Suprapubic skin (tissue), 4 donors: Measurements from ENCODE around the gene SIK3.

Source experiments
- EP300 ChIP-seq: sonication (generic); formaldehyde crosslinking; IDR thresholded peaks from one replicate; pipeline ENCODE4 v1.6.1; 2017; ENCODE audit warnings: antibody characterized with exemption
- POLR2A ChIP-seq, 2 donors: fragments of 450-650 bp; IDR thresholded peaks; one replicate each; pipeline ENCODE4 v1.6.1; 2017; ENCODE audit warnings: antibody characterized with exemption in 2 of 2, mild to moderate bottlenecking in 2 of 2, moderate library complexity in 2 of 2
- POLR2AphosphoS5 ChIP-seq, 3 donors: sonication (generic); formaldehyde crosslinking; IDR thresholded peaks; one replicate each; pipeline ENCODE4 v1.6.1; 2017; ENCODE audit warnings: antibody characterized with exemption in 3 of 3
- TF ChIP-seq, protein P1 (sequence below), 2 donors: fragments of 200-600 bp in 1 of 2; fragments of 450-650 bp in 1 of 2; sonication (generic) in 1 of 2; IDR thresholded peaks; one replicate each; pipeline ENCODE4 v1.5.1; 2016 to 2019; ENCODE audit warnings: antibody characterized with exemption in 2 of 2, mild to moderate bottlenecking in 1 of 2, moderate library complexity in 1 of 2

DNA sequence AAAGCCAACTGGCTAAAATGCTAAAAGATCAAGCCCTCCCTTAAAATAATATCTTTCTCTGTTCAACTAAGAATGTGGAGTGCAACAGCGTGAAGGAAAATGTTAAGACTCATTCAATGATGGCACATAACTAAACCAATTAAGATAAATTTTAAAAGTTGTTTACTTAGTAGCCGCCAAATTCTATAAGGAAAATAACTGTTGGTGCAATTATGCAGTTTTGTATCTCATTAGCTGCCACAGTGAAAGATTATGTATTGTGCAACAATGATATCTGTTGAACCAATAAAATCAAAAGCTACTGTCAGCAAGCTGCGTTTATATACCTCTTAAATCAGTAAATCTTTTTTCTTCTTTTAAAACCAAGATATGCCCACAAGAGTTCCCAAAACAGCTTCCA, 55.5 kb downstream of the SIK3 start:
- TF ChIP-seq POLR2AphosphoS5 (IDR thresholded peaks at IDR 0.05) (no peak), EP300 (no peak), POLR2A (IDR thresholded peaks at IDR 0.05) (no peak)
- TF ChIP-seq, protein P1, sequence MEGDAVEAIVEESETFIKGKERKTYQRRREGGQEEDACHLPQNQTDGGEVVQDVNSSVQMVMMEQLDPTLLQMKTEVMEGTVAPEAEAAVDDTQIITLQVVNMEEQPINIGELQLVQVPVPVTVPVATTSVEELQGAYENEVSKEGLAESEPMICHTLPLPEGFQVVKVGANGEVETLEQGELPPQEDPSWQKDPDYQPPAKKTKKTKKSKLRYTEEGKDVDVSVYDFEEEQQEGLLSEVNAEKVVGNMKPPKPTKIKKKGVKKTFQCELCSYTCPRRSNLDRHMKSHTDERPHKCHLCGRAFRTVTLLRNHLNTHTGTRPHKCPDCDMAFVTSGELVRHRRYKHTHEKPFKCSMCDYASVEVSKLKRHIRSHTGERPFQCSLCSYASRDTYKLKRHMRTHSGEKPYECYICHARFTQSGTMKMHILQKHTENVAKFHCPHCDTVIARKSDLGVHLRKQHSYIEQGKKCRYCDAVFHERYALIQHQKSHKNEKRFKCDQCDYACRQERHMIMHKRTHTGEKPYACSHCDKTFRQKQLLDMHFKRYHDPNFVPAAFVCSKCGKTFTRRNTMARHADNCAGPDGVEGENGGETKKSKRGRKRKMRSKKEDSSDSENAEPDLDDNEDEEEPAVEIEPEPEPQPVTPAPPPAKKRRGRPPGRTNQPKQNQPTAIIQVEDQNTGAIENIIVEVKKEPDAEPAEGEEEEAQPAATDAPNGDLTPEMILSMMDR (IDR thresholded peaks at IDR 0.05), result no peak
